Stimulated activated naive CD8-positive, alpha-beta T cell treated with anti-CD3 and anti-CD28 coated beads, Interleukin-15, Interleukin-2, amounts not matched to agents 100 U/mL and 50 U/mL, for 24 hours (primary cell): ENCODE data around the gene IL24.
A peak's percentile ranks its signal among the peaks of the same experiment; 100 is the strongest.
"Not testable (repeated sequence)": the region's sequence is repeated elsewhere in the genome, so short reads cannot be mapped to it uniquely, and the experiment has no call there.

Source experiments
- ATAC-seq: fragments of 150-1000 bp; cut with Tn5 transposase; one replicate; pipeline ENCODE4 v1.10.0; 2021
- DNase-seq: peaks from one replicate; pipeline ENCODE4 v3.0.0; 2021

The IL24 gene

DNA sequence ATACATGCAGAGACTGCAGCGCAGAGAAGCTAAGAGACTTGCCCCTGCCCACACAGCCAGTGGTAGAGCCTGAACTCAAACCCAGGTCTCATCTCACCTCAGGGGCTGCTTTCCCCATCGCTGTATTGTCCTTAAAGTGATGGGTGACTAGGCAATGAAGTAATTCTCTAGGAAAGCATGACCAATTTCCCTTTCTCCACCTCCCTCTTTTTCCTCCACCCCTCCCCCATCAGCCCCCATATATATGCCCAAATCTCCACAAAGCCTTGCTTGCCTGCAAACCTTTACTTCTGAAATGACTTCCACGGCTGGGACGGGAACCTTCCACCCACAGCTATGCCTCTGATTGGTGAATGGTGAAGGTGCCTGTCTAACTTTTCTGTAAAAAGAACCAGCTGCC, at the start of gene IL24:
IL24 (plus strand) TSS at position 269 of the 400 bp plus-strand sequence. CDS start 390 bp downstream, outside the sequence.
- peak; percentile 73 for DNase-seq
- peak; percentile 84 for ATAC-seq

DNA sequence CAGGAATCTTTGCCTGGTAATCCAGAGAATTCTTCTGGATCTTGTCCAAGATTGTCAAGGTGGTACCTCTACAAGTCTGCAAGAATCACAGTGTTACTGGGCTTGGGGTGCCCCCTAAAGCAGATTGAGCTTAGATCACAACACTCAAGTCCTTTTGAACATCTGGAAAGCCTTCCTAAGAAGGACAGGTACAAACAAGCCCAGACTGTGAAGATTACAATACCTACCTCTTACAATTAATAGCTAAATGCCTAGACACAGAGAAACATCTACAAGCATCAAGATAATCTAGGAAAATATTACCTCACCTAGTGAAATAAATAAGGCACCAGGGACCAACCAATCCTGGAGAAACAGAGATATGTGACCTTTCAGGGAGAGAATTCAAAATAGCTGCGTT, 49.3 kb upstream of the IL24 start:
- DNase-seq, result no peak
- ATAC-seq, result no peak

DNA sequence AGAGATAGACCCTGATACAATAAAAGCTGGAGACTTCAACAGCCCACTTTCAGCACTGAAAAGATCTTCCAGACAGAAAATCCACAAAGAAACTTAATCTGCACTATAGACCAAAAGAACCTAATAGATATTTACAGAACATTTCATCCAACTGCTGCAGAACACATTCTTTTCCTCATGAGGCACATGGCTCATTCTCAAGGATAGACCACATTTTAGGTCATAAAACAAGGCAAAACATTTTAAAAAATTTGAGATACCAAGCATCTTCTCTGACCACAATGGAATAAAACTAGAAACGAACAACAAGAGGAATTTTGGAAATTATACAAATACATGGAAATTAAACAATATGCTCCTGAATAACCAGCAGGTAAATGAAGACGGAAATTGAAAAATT, 46.8 kb upstream of the IL24 start:
- DNase-seq (no peak), ATAC-seq (no peak)

- ATAC-seq (no peak), DNase-seq (no peak)
Observed at GRCh38 chr1:206851341-206852010, 45.8 kb upstream of the IL24 start.

DNA sequence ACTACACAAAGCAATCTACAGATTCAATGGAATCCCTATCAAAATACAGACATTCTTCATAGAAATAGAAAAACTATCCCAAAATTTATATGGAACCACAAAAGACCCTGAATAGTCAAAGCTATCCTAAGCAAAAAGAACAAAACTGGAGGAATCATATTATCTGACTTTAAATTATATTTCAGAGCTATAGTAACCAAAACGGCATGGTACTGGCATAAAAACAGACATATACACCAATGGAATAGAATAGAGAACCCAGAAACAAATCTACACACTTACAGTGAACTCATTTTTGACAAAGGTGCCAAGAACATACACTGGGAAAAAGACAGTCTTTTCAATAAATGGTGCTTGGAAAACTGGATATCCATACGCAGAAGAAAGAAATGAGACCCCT, 44.6 kb upstream of the IL24 start:
- not testable (repeated sequence) for ATAC-seq, DNase-seq

DNA sequence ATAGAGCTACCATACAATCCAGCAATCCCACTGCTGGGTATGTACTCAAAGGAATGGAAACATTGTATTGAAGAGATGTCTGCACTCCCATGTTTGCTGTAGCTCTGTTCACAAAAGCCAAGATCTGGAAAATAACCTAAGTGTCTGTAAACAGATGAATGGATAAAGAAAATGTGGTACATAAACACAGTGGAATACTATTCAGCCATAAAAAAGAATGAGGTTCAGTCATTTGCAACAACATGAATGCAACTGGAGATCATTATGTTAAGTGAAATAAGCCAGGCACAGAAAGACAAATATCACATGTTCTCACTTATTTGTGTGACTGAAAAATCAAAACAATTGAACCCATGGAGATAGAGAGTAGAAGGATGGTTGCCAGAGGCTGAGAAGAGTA, 43.5 kb upstream of the IL24 start:
- ATAC-seq, DNase-seq: not testable (repeated sequence)

- no peak for ATAC-seq
- no peak for DNase-seq
Observed at GRCh38 chr1:206854401-206855129, 42.7 kb upstream of the IL24 start.

DNA sequence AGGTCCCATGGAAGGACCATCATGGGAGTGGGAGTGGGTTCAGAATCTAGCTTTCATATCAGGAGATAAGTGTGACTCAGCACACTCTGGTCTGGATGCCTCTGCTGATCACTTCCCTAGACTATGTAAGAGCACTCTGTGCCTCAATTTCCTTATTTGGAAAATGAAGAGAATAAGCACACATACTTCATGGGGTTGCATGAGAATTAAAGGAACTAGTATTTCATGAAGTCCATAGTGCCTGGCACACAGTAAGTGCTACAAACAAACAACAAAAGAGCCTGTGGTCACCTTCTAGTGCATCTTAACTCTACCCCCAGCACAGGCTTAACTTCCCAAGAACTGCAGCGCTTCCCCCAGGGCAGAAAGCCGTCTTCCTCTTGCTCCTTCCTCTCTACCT, 41.4 kb upstream of the IL24 start:
- DNase-seq (no peak), ATAC-seq (no peak)

DNA sequence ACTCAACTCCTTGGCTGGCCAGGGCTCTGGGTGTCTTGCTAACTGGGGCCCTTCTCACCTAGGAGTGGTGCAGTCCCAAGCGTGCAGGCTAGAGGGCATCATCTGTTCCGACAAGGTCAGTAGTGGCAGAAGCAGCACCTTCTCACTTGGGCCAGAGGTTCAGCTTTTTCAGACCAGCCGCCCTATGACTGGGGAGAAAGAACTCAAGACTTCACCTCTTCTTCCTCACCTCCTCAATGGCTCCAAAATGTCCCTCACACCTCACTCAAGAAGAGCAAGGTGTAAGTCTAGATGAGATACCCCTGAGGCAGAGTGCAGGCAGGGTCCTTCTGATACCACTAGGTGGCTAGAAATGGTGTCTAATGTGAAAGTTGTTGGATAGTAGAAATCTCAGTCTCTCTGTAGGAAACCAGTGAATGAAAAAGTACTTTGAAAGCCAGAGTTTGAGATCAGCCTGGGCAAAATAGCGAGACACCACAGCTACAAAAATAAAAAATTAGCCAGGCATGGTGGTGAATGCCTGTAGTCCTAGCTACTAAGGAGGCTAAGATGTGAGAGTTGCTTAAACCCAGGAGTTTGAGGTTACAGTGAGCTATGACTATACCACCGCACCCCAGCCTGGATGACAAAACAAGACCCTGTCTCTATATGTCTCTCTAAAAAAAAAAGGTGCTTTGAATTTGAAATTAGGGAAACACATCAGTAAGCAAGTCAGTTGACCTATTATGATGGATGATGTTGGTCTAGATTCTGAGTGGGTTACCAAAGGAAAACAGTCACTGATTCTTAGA, 40.4 kb upstream of the IL24 start:
- no peak for DNase-seq

DNA sequence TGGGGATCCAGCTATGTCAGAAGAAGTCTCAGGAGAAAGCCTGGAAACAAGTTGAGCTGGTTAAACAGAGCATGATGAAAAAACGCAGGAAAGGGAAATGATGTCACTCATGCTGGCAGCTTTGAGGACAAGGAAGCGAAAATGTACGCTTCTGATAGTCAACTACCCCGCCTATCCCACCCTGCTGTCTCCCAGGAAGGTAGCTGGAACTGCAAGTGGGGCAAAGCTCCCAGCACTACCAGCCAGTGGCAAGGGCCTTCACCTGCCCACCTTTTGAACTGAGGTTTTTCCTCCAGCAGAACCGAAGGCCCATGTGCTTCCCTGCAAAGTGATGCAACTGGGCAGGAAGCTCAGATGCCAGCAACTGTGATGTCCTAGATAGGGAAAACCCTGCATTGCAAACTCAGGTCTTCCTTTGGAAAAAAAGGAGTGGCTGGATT, 38.1 kb upstream of the IL24 start:
- DNase-seq (no peak), ATAC-seq (no peak)

More for the DNA sequence above, 40.4 kb upstream of the IL24 start:
- ATAC-seq, result peak; percentile 65

- DNase-seq (no peak), ATAC-seq (no peak)
Observed at GRCh38 chr1:206860165-206860564, 37.1 kb upstream of the IL24 start.

GRCh38 chr1:206863266-206863665, 34.0 kb upstream of the IL24 start:
- ATAC-seq (no peak), DNase-seq (no peak)

DNA sequence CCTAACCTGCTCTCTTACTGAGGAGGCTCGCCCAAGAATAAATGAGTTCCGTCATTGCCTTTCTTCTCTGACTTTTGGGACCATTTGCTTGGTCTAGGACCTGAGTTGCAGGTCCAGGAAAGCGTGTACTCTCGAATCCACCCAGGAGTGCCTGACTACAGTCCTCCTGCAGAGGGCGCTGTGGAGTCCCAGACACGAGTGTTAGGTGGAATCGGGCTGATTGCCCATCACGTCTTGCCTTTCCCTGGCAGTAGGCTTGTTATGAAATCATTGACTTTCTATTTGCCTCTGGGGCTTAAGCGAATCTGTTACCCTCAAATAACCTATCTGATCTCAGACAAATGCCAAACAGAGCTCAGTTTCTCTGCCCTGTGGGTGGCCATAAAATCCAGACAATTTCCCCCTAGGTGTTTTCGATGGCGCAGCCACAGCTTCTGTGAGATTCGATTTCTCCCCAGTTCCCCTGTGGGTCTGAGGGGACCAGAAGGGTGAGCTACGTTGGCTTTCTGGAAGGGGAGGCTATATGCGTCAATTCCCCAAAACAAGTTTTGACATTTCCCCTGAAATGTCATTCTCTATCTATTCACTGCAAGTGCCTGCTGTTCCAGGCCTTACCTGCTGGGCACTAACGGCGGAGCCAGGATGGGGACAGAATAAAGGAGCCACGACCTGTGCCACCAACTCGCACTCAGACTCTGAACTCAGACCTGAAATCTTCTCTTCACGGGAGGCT, 32.1 kb upstream of the IL24 start, which contains the start of gene IL20:
IL20 (plus strand) TSS at position 685 of the 733 bp plus-strand sequence. CDS start 230 bp downstream, outside the sequence.
- ATAC-seq (peak; percentile 83), DNase-seq (peak; percentile 94)

DNA sequence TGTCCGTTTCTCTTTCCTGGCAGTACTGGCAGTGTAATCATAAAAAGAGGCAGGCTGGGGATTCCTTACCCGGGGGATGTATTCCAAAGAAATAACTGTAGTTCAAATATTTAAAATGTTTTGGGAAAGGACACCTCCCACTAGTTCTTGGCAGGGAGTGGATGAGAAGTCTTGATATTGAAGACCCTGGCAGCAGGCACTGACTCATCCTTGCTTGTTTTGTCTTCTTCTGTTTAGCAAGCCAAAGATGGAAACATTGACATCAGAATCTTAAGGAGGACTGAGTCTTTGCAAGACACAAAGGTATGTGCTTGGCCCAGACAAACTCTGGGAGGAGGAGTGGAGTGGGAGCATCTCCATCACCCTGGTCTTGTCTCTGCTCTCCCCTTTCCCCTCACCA, 31.2 kb upstream of the IL24 start:
- ATAC-seq (peak; percentile 52), DNase-seq (no peak)

DNA sequence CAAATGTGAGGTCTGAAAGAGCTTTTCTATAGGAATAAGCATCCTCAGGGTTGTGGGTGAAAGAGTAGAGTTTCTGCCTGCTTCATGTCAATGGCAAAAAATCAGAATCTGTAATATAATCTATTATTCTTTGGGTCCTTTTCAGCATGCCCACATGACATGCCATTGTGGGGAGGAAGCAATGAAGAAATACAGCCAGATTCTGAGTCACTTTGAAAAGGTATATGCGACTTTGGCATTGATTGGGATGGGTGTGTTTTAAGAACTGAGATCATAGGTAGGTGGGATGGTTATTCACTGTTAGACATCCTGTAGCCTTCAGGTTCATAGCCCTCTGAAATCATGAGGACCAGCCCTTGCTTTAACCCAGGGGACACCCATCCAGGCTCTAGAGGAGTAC, 30.0 kb upstream of the IL24 start:
- DNase-seq, result no peak
- no peak for ATAC-seq

DNA sequence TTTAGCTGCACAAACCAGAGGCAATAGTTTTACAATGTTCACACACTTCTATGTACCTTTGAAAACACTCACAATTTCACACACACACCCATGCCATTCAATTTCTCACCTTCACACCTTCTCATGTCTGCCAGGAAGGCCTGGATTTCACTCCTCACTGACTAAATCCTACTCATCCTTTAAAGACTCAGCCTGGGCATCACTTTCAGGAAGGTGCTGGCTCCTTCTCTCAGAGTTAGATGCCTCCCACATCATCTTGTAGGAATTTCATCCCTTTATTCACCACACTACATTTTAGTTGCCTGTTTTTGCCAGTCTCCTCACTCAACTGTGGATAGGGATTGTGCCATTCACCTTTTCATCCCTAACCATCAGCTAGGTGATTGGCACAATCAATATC, 29.5 kb upstream of the IL24 start:
- ATAC-seq (no peak), DNase-seq (no peak)

GRCh38 chr1:206868264-206868663, 29.0 kb upstream of the IL24 start:
- DNase-seq (no peak), ATAC-seq (no peak)

GRCh38 chr1:206872139-206872538, 25.1 kb upstream of the IL24 start:
- DNase-seq, result no peak
- ATAC-seq, result no peak

DNA sequence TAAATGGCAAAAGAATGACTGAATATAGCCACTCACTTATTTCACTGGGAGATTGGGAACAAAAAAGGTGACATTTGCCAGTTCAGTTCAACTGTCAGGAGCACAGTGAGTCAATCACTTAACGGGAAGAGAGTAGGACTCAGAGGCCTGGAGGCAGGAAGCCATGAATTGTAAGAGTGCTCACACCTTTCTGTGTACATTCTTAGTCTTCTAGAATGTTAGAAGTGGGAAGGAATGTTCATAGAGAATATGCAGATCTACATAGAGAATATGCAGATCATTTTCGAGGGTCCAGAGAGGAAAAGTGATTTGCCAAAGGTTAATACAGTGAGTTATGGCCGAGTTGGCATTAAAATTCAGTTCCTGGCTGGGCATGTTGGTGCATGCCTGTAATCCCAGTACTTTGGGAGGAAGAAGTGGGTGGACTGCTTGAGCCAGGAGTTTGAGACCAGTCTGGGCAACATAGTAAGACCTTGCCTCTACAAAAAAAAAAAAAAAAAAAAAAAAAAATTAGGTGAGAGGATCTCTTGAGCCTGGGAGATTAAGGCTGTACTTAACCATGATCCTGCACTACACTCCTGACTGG, 23.5 kb upstream of the IL24 start:
- ATAC-seq (no peak), DNase-seq (no peak)

GRCh38 chr1:206875752-206876377, 21.4 kb upstream of the IL24 start:
- DNase-seq (no peak), ATAC-seq (no peak)

DNA sequence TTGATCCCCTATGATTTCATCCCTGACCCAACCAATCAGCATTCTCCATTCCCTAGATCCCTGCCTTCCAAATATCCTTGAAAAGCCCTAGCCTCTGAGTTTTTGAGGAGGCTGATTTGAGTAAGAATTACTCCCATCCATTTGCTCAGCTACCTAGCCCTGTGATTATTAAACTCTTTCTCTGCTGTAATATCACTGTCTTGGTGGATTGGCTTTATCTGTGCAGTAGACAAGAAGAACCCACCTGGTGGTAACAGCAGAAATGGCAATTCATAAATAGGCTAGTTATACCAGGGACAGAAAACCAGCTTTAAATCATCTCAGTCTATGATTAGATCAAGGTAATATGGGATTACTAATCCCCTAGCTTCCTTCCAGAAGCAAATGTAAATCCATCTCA, 18.8 kb upstream of the IL24 start:
- DNase-seq (no peak), ATAC-seq (no peak)
